BJ (cell line): Measurements from ENCODE around the gene FOXK2. TPM values are rescaled to one million over a fixed set of nuclear protein-coding genes. Genes with fewer than 3 reads are reported as not detected.
"Not testable (repeated sequence)": the region's sequence is repeated elsewhere in the genome, so short reads cannot be mapped to it uniquely, and the experiment has no call there.

Experiments used
- CTCF ChIA-PET: fragments of 350-600 bp; formaldehyde crosslinking; extraction: SDS; loops from one replicate; lab custom pipeline; 2021; ENCODE audit warnings: antibody characterized with exemption, inconsistent platforms; lab: Yijun Ruan, JAX
- POLR2A ChIA-PET: fragments of 300-600 bp; sonication (Branson Sonifier 250); formaldehyde crosslinking; extraction: SDS; loops from one replicate; lab custom pipeline; 2021; ENCODE audit warnings: antibody characterized with exemption; lab: Charles Lee
- DNase-seq: peaks from one replicate; pipeline ENCODE4 v3.0.0-alpha.2; 2011; ENCODE audit warnings: low read depth
- H3K27me3 ChIP-seq: 2 replicates; pipeline ENCODE4 v1.6.0; 2011; ENCODE audit warnings: low read length; ENCODE audit not compliant: control insufficient read depth, insufficient read depth
- H3K36me3 ChIP-seq: 2 replicates; pipeline ENCODE4 v1.5.1; 2011; ENCODE audit warnings: low read length; ENCODE audit not compliant: control insufficient read depth, insufficient read depth
- H3K4me3 ChIP-seq: 2 replicates; pipeline ENCODE4 v1.5.1; 2011; ENCODE audit warnings: low read depth, mild to moderate bottlenecking, control low read depth, low read length
- CTCF ChIP-seq: IDR thresholded peaks from 2 replicates; pipeline ENCODE4 v1.5.1; 2011; ENCODE audit warnings: low read depth, mild to moderate bottlenecking, control low read depth, inconsistent platforms, low read length, moderate library complexity; ENCODE audit not compliant: insufficient read depth
- polyA plus RNA-seq: library from polyadenylated mRNA; depleted of rRNA; stranded (reverse); fragments of >200 nt; gene quantifications from 2 replicates; pipeline ENCODE4 v1.2.3, GENCODE V29; 2011

FOXK2 gene
- polyA plus RNA-seq, 1 experiment, result 19.2 TPM

- ChIA-PET POLR2A (no interaction called here), CTCF (interaction anchor here (0.6 kb wide), 1 partner anchor 216 kb away, joined by 3 read pairs; no protein-coding TSS in a partner anchor)
- H3K27me3 ChIP-seq, result no peaks in the 10 kb centered on the region
- H3K36me3 ChIP-seq, result peaks cover 2% of the 10 kb centered on the region; the same call in 1 of the 2 replicates
- TF ChIP-seq CTCF, result no peak
- no peak for DNase-seq
- no peak overlapping the region for H3K4me3 ChIP-seq
Measured at GRCh38 chr17:82559566-82560251, 40.2 kb downstream of the FOXK2 start.

GRCh38 chr17:82560252-82560642 is 40.7 kb downstream of the FOXK2 start:
- CTCF ChIA-PET, result interaction anchor here (1.5 kb wide), 1 partner anchor 209 kb away, joined by 7 read pairs; no protein-coding TSS in a partner anchor
- Histone ChIP-seq H3K27me3 (no peaks in the 10 kb centered on the region), H3K4me3 (no peak overlapping the region), H3K36me3 (peaks cover 2% of the 10 kb centered on the region; the same call in 1 of the 2 replicates)
- TF ChIP-seq CTCF, result no peak
- POLR2A ChIA-PET, result no interaction called here
- DNase-seq, result no peak

- TF ChIP-seq CTCF, result no peak
- CTCF ChIA-PET, result interaction anchor here (1.5 kb wide), 1 partner anchor 210 kb away, joined by 7 read pairs; no protein-coding TSS in a partner anchor
- POLR2A ChIA-PET, result no interaction called here
Measured at GRCh38 chr17:82560802-82561428, 41.4 kb downstream of the FOXK2 start.

GRCh38 chr17:82561429-82562035 is 42.0 kb downstream of the FOXK2 start:
- no peak for DNase-seq
- Histone ChIP-seq H3K4me3 (no peak overlapping the region), H3K27me3 (no peaks in the 10 kb centered on the region), H3K36me3 (peaks cover 5% of the 10 kb centered on the region)
- no peak for TF ChIP-seq CTCF
- ChIA-PET POLR2A (no interaction called here), CTCF (interaction anchor here (1.5 to 1.6 kb wide), 2 partner anchors 7 to 210 kb away, joined by 4 to 7 read pairs; no protein-coding TSS in a partner anchor)

More at GRCh38 chr17:82560802-82561428, 41.4 kb downstream of the FOXK2 start:
- H3K36me3 ChIP-seq, result peaks cover 2% of the 10 kb centered on the region; the same call in 1 of the 2 replicates
- no peaks in the 10 kb centered on the region for H3K27me3 ChIP-seq
- H3K4me3 ChIP-seq, result no peak overlapping the region
- DNase-seq, result no peak

GRCh38 chr17:82562718-82563220 is 43.2 kb downstream of the FOXK2 start:
- CTCF ChIA-PET, result interaction anchor here (1.1 to 1.6 kb wide), 2 partner anchors 8 to 12 kb away, joined by 3 to 4 read pairs; no protein-coding TSS in a partner anchor
- POLR2A ChIA-PET, H3K36me3 ChIP-seq, DNase-seq, H3K27me3 ChIP-seq, H3K4me3 ChIP-seq: not testable (repeated sequence)
